EL (cell line): Measurements from ENCODE around the gene TTBK1.

Source experiments
- DNase-seq: peaks from one replicate; pipeline ENCODE4 v3.0.0-alpha.2; 2016

Gene TTBK1

DNA sequence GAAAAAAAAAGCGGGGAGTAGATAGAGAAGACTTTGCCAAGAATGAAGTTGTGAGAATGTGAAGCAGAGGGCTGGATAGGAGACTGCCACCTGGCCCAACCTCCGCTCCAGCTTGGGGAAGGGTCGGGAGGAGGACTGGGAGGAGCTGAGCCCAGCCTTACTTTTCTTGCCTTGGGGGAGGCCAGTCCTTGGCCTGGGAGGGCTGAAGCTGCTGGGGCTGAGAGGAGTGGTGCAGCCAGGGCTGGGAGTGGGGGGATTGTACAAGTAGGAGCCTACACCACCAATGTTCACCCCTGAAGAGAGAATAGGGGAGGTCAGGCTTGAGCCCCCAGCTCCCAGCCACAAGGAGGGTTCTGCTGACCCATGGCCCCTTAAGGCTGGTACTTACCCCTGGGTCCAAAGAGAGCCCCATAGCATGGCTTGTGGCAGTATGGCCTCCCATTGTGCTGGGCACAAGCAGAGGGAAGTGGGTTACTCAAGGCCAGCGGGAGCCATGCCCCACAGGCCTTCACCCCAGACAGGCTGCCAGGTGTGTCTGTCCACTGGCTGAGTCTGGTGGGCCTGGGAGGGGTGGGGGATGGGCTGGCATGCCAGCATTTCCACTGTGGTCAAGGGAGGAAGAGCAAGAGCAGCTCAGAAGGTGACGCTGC lies 64.3 kb downstream of the TTBK1 start:
- DNase-seq: no peak

GRCh38 chr6:43308101-43308989 lies 65.1 kb downstream of the TTBK1 start, which contains the start of gene CRIP3:
Gene CRIP3 (minus strand): TSS chr6:43308826. CDS start chr6:43308792, 34 bp downstream.
- peak; percentile 29 for DNase-seq

DNA sequence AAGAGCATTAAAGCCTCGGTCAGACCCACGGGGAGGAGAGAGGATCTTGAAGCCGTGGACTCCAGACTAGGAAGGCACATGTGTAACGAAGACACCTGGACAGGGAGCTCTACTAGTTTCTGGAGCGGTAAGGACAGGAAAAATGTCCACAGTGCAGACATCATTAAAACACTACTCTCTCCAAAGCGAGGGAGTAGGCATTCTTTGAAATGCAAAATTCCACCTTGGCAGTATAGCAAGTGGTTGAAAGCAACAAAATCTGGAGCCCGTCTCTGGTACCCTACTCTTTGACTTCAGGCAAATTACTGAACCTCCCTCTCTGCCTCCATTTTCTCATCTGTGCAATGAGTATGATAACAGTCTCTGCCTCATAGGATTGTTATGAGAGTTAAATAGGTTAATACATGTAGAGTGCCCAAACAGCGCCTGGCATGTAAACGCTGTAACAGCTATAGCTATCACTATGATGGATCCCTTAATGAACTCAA lies 65.8 kb downstream of the TTBK1 start:
- DNase-seq: no peak

DNA sequence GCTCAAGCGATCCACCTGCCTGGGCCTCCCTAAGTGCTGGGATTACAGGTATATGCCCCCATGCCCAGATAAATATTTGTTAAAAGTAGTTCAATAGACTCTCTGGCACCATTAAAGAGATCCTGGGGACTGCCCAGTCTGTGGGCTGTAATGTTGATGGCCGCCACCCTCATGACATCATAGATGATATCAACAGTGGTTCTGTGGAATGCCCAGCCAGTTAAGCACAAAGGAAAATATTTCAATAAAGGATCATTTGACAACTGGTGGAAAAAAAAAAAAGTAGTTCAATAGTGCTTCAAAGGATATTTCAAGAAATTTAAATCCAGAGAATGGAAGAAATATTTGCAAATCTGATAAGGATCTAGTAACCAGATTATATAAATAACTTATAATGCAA lies 66.9 kb downstream of the TTBK1 start:
- no peak for DNase-seq

DNA sequence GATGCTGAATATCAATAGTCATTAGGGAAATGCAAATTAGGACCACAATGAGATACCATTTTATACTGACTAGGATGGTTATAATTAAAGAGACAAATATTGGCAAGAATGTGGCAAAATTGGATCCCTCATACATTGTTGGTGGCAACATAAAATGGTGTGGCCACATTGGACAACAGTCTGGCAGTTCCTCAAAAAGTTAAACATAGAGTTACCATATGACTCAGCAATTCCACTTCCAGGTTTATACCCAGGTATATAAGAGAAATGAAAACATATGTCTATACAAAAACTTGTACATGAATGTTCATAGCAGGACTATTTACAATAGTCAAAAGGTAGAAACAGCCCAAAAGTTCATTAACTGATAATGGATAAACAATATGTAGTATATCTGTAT lies 67.3 kb downstream of the TTBK1 start:
- no peak for DNase-seq

GRCh38 chr6:43311666-43312065 lies 68.4 kb downstream of the TTBK1 start:
- DNase-seq: no peak

DNA sequence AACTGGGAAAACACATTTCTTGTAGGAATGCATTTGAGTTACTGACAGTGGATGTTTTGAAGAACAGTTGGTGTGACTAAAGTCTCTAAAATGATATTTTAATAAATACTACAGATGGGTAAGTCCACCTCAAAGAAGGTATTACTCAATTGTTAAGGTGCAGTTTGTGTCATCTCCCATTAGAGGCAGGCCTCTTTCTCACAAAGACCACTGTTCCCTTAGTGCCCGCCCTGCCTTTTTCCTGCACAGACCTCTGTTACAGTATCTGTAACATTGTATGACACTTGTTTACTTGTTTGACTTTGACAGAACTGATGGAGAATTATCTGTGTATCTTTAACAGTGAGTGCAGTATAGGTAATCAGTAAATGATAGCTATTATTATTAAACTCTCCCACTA lies 70.5 kb downstream of the TTBK1 start:
- no peak for DNase-seq

- no peak for DNase-seq
These were observed 74.7 kb downstream of the TTBK1 start for GRCh38 chr6:43318011-43318410.

DNA sequence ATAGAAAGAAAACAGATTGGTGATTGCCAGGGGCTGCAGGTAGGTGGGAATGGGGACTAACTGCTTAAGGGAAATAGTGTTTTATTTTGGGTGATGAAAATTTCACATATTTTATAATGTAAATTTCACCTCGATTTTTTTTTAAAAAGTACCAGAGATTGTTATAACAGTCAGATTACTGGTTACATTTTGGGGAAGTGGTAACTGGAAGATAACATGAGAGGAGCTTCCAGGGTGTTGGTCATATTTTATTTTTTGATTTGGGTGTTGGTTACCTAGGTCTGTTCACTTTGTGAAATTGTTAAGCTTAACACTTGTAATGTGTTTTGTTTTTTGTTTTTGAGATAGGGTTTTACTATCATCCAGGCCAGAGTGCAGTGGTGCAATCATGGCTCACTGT lies 82.6 kb downstream of the TTBK1 start:
- no peak for DNase-seq

GRCh38 chr6:43328528-43328927 lies 85.2 kb downstream of the TTBK1 start:
- no peak for DNase-seq

DNA sequence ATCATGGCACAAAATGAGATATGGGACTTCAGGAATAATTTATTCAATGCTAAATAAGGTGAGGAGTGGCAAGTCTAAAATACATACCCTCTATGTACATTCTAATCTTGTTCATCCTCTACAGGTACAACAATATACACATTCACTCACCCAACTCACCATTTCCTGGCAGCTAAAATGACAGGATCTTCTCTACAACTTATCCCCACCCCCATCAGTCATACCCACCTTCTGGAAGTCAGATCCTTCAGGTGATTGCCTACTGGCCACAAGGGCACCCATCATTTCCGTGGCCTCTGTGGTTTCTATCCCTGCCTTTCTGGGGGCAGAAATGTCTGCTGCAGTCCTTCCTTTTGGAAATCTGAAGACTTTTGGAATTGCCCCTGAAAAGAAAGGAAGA lies 88.2 kb downstream of the TTBK1 start:
- no peak for DNase-seq

DNA sequence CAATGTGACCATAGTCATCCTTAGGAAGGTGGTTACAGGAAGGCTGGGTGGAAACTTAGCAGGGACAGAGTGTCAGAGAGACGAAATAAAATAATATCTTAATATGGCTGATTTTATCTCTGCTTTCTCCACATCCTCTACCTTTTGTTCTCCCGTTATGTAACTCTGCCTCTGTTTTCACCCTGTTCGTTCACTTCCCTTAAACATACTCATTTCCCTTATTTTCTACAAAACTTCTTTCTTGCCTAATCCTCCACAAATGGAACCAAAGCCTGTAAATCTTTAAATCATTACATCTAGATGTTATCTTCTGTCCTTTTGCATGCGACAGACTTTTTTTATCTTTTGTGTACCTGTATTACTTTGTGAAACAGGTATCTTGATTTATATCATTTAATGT lies 88.6 kb downstream of the TTBK1 start:
- DNase-seq: no peak

- peak; percentile 68 for DNase-seq
These were observed 91.3 kb downstream of the TTBK1 start for GRCh38 chr6:43334466-43335095.

DNA sequence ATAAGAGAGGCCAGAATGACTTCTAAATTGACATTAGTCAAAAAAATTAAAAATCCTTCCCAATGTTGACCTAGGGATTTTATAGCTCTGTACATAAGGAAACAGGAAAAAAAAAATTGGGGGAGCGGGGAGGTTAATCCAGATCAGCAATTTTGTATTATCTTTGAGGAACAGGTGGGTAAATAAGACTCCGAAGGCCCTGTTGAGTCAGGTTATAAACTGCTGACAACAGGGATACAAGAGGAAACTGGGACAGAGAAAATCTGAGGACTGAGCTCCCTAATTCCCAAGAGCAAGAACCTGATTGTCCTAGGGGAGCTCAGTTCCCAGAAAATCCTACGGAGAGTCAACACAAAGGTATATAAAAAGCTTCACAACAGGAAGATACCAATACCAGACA lies 92.2 kb downstream of the TTBK1 start:
- DNase-seq: no peak

GRCh38 chr6:43336382-43336781 lies 93.1 kb downstream of the TTBK1 start:
- DNase-seq: no peak
